ENCODE results near the gene TMEM213. TPM values are rescaled to one million over a fixed set of nuclear protein-coding genes. Genes with fewer than 3 reads are reported as not detected.
"Not testable (repeated sequence)": the region's sequence is repeated elsewhere in the genome, so short reads cannot be mapped to it uniquely, and the experiment has no call there.

The TMEM213 gene
- total RNA-seq, 4 donors from 2014 or later, result not detected

GRCh38 chr7:138776166-138776833, 21.5 kb upstream of the TMEM213 start:
- H3K4me3 ChIP-seq, result no peak overlapping the region
- no peaks in the 10 kb centered on the region for H3K4me1 ChIP-seq
- DNase-seq (ENCODE audit: extremely low spot score), result no peak
- no peaks in the 10 kb centered on the region for H3K9me3 ChIP-seq
- intact Hi-C loops (cut with DNase I), result no loop called here
- WGBS, result 67% methylated on average over 10 of the region's 10 CpGs
- H3K27ac ChIP-seq (replicated peaks in 1 of 4), result no peak overlapping the region
- H3K36me3 ChIP-seq, result no peaks in the 10 kb centered on the region
- TF ChIP-seq CTCF (IDR thresholded peaks at IDR 0.05) (no peak), POLR2AphosphoS5 (IDR thresholded peaks at IDR 0.05) (no peak), EP300 (IDR thresholded peaks at IDR 0.05) (no peak), POLR2A (IDR thresholded peaks at IDR 0.05; ENCODE audit: low read depth) (no peak)
- peaks cover 0 to 14% (median 2%) of the 10 kb centered on the region in 4 donors for H3K27me3 ChIP-seq

GRCh38 chr7:138781004-138781403, 16.8 kb upstream of the TMEM213 start:
- Histone ChIP-seq H3K27ac (replicated peaks in 1 of 4) (no peak overlapping the region), H3K36me3 (no peaks in the 10 kb centered on the region), H3K27me3 (peaks cover 0 to 6% (median 0%) of the 10 kb centered on the region in 4 donors), H3K4me3 (no peak overlapping the region), H3K4me1 (no peaks in the 10 kb centered on the region), H3K9me3 (no peaks in the 10 kb centered on the region)
- TF ChIP-seq EP300 (IDR thresholded peaks at IDR 0.05) (no peak), POLR2AphosphoS5 (IDR thresholded peaks at IDR 0.05) (no peak)
- intact Hi-C loops (cut with DNase I), result no loop called here
- 84% methylated on average over 2 of the region's 2 CpGs for WGBS
- no peak for DNase-seq (ENCODE audit: extremely low spot score)

- Histone ChIP-seq H3K36me3 (no peaks in the 10 kb centered on the region), H3K27ac (replicated peaks in 1 of 4) (no peak overlapping the region), H3K27me3 (peaks cover 0 to 11% (median 0%) of the 10 kb centered on the region in 4 donors), H3K4me1 (no peaks in the 10 kb centered on the region), H3K9me3 (no peaks in the 10 kb centered on the region), H3K4me3 (no peak overlapping the region)
- no peak for DNase-seq (ENCODE audit: extremely low spot score)
- intact Hi-C loops (cut with DNase I), result no loop called here
- TF ChIP-seq POLR2AphosphoS5 (IDR thresholded peaks at IDR 0.05) (no peak), CTCF (IDR thresholded peaks at IDR 0.05) (no peak), EP300 (IDR thresholded peaks at IDR 0.05) (no peak)
- WGBS, result 27% methylated on average over 4 of the region's 4 CpGs
Measured at GRCh38 chr7:138784692-138785091, 13.1 kb upstream of the TMEM213 start.

- Histone ChIP-seq H3K27ac (replicated peaks in 1 of 4) (no peak overlapping the region), H3K9me3 (no peaks in the 10 kb centered on the region), H3K36me3 (no peaks in the 10 kb centered on the region), H3K4me1 (no peaks in the 10 kb centered on the region), H3K27me3 (peaks cover 0 to 11% (median 0%) of the 10 kb centered on the region in 4 donors), H3K4me3 (no peak overlapping the region)
- DNase-seq (ENCODE audit: extremely low spot score), result no peak
- TF ChIP-seq CTCF (IDR thresholded peaks at IDR 0.05) (no peak), POLR2A (IDR thresholded peaks at IDR 0.05; ENCODE audit: low read depth) (no peak), POLR2AphosphoS5 (IDR thresholded peaks at IDR 0.05) (no peak), EP300 (IDR thresholded peaks at IDR 0.05) (no peak)
- WGBS, result 46% methylated on average over 10 of the region's 10 CpGs
- intact Hi-C loops (cut with DNase I), result no loop called here
Measured at GRCh38 chr7:138785587-138786437, 12.0 kb upstream of the TMEM213 start.

GRCh38 chr7:138796038-138796615, 1.7 kb upstream of the TMEM213 start:
- no peak overlapping the region for H3K27ac ChIP-seq (replicated peaks in 1 of 4)
- no peaks in the 10 kb centered on the region for H3K36me3 ChIP-seq
- no peaks in the 10 kb centered on the region for H3K4me1 ChIP-seq
- H3K4me3 ChIP-seq, result no peak overlapping the region
- no peaks in the 10 kb centered on the region for H3K9me3 ChIP-seq
- TF ChIP-seq CTCF (IDR thresholded peaks at IDR 0.05) (no peak), EP300 (IDR thresholded peaks at IDR 0.05) (no peak), POLR2A (IDR thresholded peaks at IDR 0.05; ENCODE audit: low read depth) (no peak), POLR2AphosphoS5 (IDR thresholded peaks at IDR 0.05) (no peak)
- WGBS, result 89% methylated on average over 9 of the region's 9 CpGs
- peaks cover 0 to 17% (median 0%) of the 10 kb centered on the region in 4 donors for H3K27me3 ChIP-seq
- DNase-seq (ENCODE audit: extremely low spot score), result no peak
- intact Hi-C loops (cut with DNase I), result no loop called here

- H3K27ac ChIP-seq (replicated peaks in 1 of 4); H3K4me1 ChIP-seq; H3K9me3 ChIP-seq; H3K4me3 ChIP-seq; DNase-seq (ENCODE audit: extremely low spot score); H3K36me3 ChIP-seq; intact Hi-C loops (cut with DNase I): not testable (repeated sequence)
- WGBS, result 82% methylated on average over 4 of the region's 4 CpGs
- peaks cover 0 to 17% (median 0%) of the 10 kb centered on the region in 4 donors for H3K27me3 ChIP-seq
Measured at GRCh38 chr7:138797046-138797445, 748 bp upstream of the TMEM213 start.

Data from esophagus muscularis mucosa (tissue), 4 donors.